ENCODE measurements around the gene BPIFB6.

BPIFB6 gene

DNA sequence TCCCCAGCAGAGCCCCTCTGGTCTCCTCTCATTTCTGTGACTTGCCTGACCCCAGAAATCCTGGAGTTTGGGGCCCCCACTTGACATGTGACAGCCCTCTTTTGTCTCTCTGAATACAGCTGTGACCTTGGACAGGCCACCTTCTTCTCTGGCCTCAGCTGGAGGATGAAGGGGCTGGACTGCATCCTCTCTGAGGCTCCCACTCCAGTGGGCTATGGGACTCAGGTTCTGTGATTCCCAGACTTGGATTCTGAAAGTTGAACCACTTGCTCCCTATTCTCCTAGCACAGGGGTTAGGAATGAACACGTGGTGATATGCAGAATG lies 31.3 kb downstream of the BPIFB6 start:
- H3K27ac ChIP-seq, result no peak overlapping the region
- peaks cover 0 to 45% (median 34%) of the 10 kb centered on the region in 10 experiments; a peak in 16 of 20 replicates for H3K4me1 ChIP-seq
- no peaks in the 10 kb centered on the region for H3K27me3 ChIP-seq
- H4K20me1 ChIP-seq, result no peaks in the 10 kb centered on the region
- H3K9me3 ChIP-seq (replicated peaks in 1 of 11), result no peaks in the 10 kb centered on the region
- peak overlapping the region in 1 of 11 experiments; percentile 11; a peak in 2 of 22 replicates for H3K4me2 ChIP-seq
- no peak overlapping the region for H3K4me3 ChIP-seq
- no peak for TF ChIP-seq Cebpa-rat (IDR thresholded peaks at IDR 0.05)
- H3K9ac ChIP-seq, result no peak overlapping the region
- no peaks in the 10 kb centered on the region for H3K36me3 ChIP-seq

GRCh38 chr20:33063271-33063670 lies 31.8 kb downstream of the BPIFB6 start:
- no peak overlapping the region for H3K4me3 ChIP-seq
- no peaks in the 10 kb centered on the region for H3K9me3 ChIP-seq (replicated peaks in 1 of 11)
- no peaks in the 10 kb centered on the region for H3K36me3 ChIP-seq
- no peak overlapping the region for H3K27ac ChIP-seq
- H3K4me1 ChIP-seq, result peaks cover 0 to 45% (median 38%) of the 10 kb centered on the region in 10 experiments; a peak in 16 of 20 replicates
- H4K20me1 ChIP-seq, result no peaks in the 10 kb centered on the region
- no peak overlapping the region for H3K4me2 ChIP-seq
- H3K9ac ChIP-seq, result no peak overlapping the region
- H3K27me3 ChIP-seq, result no peaks in the 10 kb centered on the region
- TF ChIP-seq Cebpa-rat (IDR thresholded peaks at IDR 0.05), result no peak

- H3K9ac ChIP-seq, result no peak overlapping the region
- no peak overlapping the region for H3K27ac ChIP-seq
- H3K4me3 ChIP-seq, result no peak overlapping the region
- no peak for TF ChIP-seq Cebpa-rat (IDR thresholded peaks at IDR 0.05)
- H3K4me1 ChIP-seq, result peaks cover 0 to 45% (median 39%) of the 10 kb centered on the region in 10 experiments; a peak in 16 of 20 replicates
- no peaks in the 10 kb centered on the region for H3K9me3 ChIP-seq (replicated peaks in 1 of 11)
- H4K20me1 ChIP-seq, result no peaks in the 10 kb centered on the region
- H3K36me3 ChIP-seq, result no peaks in the 10 kb centered on the region
- no peaks in the 10 kb centered on the region for H3K27me3 ChIP-seq
- H3K4me2 ChIP-seq, result peak overlapping the region in 6 of 11 experiments; percentile 9 to 48 (median 34); a peak in 7 of 22 replicates
These were observed 33.3 kb downstream of the BPIFB6 start for GRCh38 chr20:33064572-33065287.

- Histone ChIP-seq H3K4me3 (no peak overlapping the region), H3K27me3 (no peaks in the 10 kb centered on the region), H3K9me3 (replicated peaks in 1 of 11) (no peaks in the 10 kb centered on the region), H3K9ac (no peak overlapping the region), H3K27ac (no peak overlapping the region), H4K20me1 (no peaks in the 10 kb centered on the region), H3K36me3 (no peaks in the 10 kb centered on the region), H3K4me1 (peaks cover 0 to 42% (median 34%) of the 10 kb centered on the region in 10 experiments; a peak in 16 of 20 replicates), H3K4me2 (peak overlapping the region in 7 of 11 experiments; percentile 6 to 48 (median 30); a peak in 7 of 22 replicates)
- TF ChIP-seq Cebpa-rat (IDR thresholded peaks at IDR 0.05), result no peak
These were observed 34.3 kb downstream of the BPIFB6 start for GRCh38 chr20:33065785-33066184.

DNA sequence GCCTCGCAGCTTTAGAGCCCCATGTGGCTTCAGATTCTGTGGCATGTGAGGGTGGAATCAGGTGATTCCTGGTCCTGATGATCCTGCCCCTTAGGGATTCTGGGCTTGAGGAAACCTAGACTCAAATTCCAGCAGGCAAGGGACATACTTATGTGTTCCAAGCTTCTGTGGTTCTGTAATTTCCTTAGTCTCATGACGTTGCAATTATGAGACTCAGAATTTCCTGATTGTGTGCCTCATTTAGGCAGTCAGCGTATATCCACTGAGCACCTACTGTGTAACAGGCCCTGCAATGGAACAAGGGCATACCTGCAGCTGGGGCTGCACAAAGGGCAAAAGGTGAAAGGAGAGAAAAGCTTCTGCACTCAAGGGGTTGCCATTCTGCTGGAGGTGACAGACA lies 36.4 kb downstream of the BPIFB6 start:
- Histone ChIP-seq H3K4me3 (no peak overlapping the region), H3K9ac (0 out of 22 replicates have a peak overlapping the region, but pooled peaks of 1 of the 11 experiments have one; percentile 15), H3K4me1 (peaks cover 0 to 24% (median 16%) of the 10 kb centered on the region in 10 experiments; a peak in 16 of 20 replicates), H3K27ac (peak overlapping the region in 2 of 11 experiments; percentile 7 to 40; a peak in 2 of 22 replicates), H3K4me2 (peak overlapping the region in 5 of 11 experiments; percentile 8 to 61 (median 43); a peak in 10 of 22 replicates), H3K9me3 (replicated peaks in 1 of 11) (no peaks in the 10 kb centered on the region), H4K20me1 (no peaks in the 10 kb centered on the region), H3K36me3 (no peaks in the 10 kb centered on the region), H3K27me3 (no peaks in the 10 kb centered on the region)
- no peak for TF ChIP-seq Cebpa-rat (IDR thresholded peaks at IDR 0.05)

DNA sequence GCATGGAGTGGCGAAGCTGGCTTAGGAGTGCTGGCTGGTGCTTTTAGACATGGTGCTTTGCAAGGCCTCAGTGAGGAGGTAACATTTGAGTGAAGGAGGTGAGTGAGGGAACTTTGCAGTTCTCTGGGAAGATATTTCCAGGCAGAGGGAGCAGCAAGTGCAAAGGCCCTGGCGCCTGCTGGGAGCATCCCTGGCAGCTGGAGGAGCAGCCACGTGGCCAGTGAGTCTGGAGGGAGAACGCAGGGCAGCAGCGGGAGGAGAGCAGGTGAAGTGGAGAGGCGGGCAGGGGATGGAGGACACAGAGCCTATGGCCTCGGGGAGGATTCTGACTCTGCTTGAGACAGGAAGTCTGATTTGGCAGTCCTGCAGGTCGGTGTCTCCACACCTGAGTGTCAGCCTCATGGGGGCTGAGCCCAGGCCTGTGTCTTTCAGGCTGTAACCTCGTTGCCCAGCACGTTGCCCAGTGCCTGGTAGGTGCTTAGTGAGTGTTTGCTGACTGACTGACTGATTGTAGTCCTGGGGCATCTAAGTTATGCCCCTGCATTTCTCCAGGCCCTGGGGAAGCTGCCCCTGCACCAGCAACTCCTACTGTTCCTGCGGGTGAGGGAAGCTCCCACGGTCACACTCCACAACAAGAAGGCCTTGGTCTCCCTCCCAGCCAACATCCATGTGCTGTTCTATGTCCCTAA lies 36.9 kb downstream of the BPIFB6 start:
- H3K4me1 ChIP-seq, result peaks cover 0 to 24% (median 16%) of the 10 kb centered on the region in 10 experiments; a peak in 16 of 20 replicates
- no peaks in the 10 kb centered on the region for H4K20me1 ChIP-seq
- no peak overlapping the region for H3K9ac ChIP-seq
- no peak overlapping the region for H3K4me3 ChIP-seq
- H3K27ac ChIP-seq, result peak overlapping the region in 1 of 11 experiments; percentile 40; a peak in 1 of 22 replicates
- no peaks in the 10 kb centered on the region for H3K9me3 ChIP-seq (replicated peaks in 1 of 11)
- H3K36me3 ChIP-seq, result no peaks in the 10 kb centered on the region
- H3K4me2 ChIP-seq, result peak overlapping the region in 5 of 11 experiments; percentile 8 to 61 (median 43); a peak in 8 of 22 replicates
- no peaks in the 10 kb centered on the region for H3K27me3 ChIP-seq
- TF ChIP-seq Cebpa-rat (IDR thresholded peaks at IDR 0.05), result no peak

DNA sequence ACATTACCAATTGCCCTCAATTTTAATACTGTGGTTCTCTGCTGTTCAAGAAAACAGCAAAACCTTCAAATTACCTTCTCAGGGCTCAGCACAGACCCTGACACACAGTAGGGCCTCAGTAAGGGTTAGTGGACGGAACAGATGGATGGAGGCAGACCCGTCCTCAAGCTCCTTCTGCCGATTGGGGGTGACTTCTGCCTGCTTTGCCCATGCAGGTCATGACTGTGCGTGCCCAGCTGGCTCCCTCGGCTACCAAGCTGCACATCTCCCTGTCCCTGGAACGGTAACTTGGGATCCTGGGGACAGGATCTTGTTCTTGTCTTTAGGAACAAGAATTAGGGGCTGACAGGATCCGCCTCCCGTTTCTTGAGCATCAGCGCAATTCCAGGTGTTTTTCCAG lies 38.2 kb downstream of the BPIFB6 start:
- Histone ChIP-seq H3K4me3 (no peak overlapping the region), H3K27me3 (no peaks in the 10 kb centered on the region)

DNA sequence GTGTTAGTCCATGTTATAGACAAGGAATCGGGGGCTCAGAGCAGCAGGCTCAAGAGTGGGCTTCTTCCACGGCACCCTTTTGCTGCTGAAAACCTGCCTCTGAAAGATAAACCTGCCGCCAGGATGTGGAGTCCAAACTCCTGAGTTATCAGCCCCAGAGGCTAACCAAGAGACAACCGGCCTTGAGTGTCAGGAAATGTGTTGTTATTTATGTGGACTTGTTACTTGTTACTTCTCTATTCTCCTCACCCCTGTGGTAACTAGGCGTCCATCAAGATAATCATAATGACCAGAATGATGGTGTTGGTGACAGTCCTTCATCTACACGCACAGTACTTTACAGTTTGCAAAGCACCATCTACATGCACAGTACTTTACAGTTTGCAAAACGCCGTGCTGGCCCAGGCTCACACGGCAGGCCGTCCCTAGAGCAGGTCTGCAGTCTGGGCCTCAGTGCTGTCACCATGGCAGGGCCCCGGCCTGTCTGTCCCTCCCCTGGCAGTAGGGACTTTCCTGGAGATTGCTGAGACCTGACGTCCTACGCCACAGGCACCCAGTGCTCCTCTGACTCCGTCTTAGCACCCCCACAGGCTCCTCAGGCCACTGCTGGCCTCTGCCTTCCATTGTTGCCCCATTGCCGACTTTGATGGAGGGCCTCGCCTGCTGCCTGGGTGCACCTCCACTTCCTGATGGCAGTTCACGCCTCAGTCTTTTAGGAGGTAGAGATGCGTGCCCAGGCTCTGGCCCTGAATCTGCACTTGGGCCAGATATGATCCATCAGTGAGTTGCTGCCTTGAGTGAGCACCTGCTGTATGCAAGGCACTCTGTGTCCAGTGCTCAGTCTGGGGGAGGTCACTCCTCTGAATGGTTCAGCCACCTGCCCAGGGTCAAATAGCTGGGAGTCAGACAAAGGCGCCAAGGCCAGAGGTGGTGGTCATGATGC lies 38.9 kb downstream of the BPIFB6 start:
- Histone ChIP-seq H3K27me3 (no peaks in the 10 kb centered on the region), H4K20me1 (no peaks in the 10 kb centered on the region), H3K4me3 (no peak overlapping the region), H3K4me1 (peaks cover 0 to 21% (median 7%) of the 10 kb centered on the region in 10 experiments; a peak in 15 of 20 replicates), H3K4me2 (no peak overlapping the region), H3K9me3 (replicated peaks in 1 of 11) (no peaks in the 10 kb centered on the region), H3K9ac (no peak overlapping the region), H3K27ac (no peak overlapping the region), H3K36me3 (no peaks in the 10 kb centered on the region)
- TF ChIP-seq Cebpa-rat (IDR thresholded peaks at IDR 0.05), result no peak

More for the DNA sequence above, 38.2 kb downstream of the BPIFB6 start:
- H4K20me1 ChIP-seq, result no peaks in the 10 kb centered on the region
- H3K27ac ChIP-seq, result no peak overlapping the region
- H3K36me3 ChIP-seq, result no peaks in the 10 kb centered on the region
- H3K4me1 ChIP-seq, result peaks cover 0 to 24% (median 14%) of the 10 kb centered on the region in 10 experiments; a peak in 16 of 20 replicates
- H3K9me3 ChIP-seq (replicated peaks in 1 of 11), result no peaks in the 10 kb centered on the region
- no peak overlapping the region for H3K4me2 ChIP-seq
- no peak overlapping the region for H3K9ac ChIP-seq
- TF ChIP-seq Cebpa-rat (IDR thresholded peaks at IDR 0.05), result no peak

Data from BLaER1 treated with 17β-estradiol and CSF1 and Interleukin-3, amounts not matched to agents 10 nM and 100 nM (cell line).